ENCODE measurements around the gene CHL1. TPM values are rescaled to one million over a fixed set of nuclear protein-coding genes. Genes with fewer than 3 reads are reported as not detected.

CHL1 gene
- total and polyA plus RNA-seq, 2 experiments from 2014 or later: 1.4 to 1.9 TPM

DNA sequence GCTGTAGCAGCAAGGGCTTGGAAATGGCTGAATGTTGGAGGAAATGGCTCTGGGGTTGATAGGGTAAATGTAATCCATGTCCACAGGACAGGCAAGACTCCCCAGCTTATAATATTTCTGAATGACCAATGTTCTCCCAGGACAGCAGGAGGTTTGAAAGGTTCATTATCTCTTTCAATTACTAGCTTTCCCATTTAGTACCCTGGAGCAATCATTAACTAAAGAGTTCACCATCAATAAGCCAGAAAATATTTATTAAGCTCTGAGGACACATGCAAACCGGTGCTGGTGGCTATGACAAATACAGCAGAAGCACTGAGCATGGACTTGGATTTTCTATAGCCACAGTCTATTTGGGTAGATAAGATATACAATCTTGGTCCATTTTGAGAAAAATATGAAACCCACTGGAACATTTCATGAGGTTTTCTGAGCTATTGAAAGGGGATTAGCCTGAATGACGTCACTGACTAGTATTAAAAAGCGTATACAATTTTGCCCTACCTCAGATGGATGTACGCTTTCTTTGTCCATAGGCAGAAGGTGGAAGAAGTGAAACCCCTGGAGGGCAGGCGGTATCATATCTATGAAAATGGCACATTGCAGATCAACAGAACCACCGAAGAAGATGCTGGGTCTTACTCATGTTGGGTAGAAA is 166.2 kb downstream of the CHL1 start:
- Histone ChIP-seq H3K4me1 (ENCODE audit: insufficient read depth) (no peaks in the 10 kb centered on the region), H3F3A (replicated peaks; ENCODE audit: low read depth) (no peaks in the 10 kb centered on the region), H2AFZ (no peak overlapping the region), H4K20me1 (replicated peaks; ENCODE audit: insufficient read depth) (no peaks in the 10 kb centered on the region), H3K9me2 (ENCODE audit: insufficient read depth) (no peaks in the 10 kb centered on the region), H3K79me2 (replicated peaks; ENCODE audit: insufficient read depth) (no peaks in the 10 kb centered on the region), H3K36me3 (ENCODE audit: insufficient read depth) (no peaks in the 10 kb centered on the region), H3K4me2 (no peak overlapping the region), H3K27ac (ENCODE audit: low read depth) (no peak overlapping the region), H3K4me3 (no peak overlapping the region), H3K27me3 (ENCODE audit: insufficient read depth) (no peaks in the 10 kb centered on the region)
- TF ChIP-seq NANOG (IDR thresholded peaks at IDR 0.05; ENCODE audit: borderline replicate concordance): no peak
- Mint-ChIP-seq H3K27me3 (ENCODE audit: insufficient read depth, low read depth, poor library complexity) (peaks cover 2% of the 10 kb centered on the region), H3K9me3 (peaks cover 87% of the 10 kb centered on the region), H3K4me1 (no peaks in the 10 kb centered on the region), H3K27ac (no peak overlapping the region), H3K4me3 (no peak overlapping the region), H3K36me3 (ENCODE audit: low read depth) (peaks cover 24% of the 10 kb centered on the region; the same call in 2 of the 3 replicates)
- DNase-seq (ENCODE audit: low spot score) (no peak), ATAC-seq (no peak)

DNA sequence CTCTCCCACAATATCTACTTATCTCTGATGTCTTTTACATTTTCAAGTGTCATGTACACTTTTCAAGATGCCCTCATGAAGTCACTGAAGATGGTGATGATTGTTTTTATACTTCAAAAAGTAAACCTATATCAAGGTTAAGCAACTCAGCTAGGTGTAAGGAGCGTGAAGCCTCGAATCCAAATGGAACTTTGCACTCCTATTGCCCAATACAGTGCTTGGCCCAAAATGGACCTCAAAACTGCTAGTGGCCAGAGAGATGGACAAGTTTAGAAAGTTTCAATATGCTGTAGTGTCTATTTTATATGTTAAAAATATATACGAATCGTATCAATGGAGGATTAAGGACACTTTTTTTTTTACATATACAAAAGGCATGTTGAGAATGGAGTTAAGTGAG is 167.7 kb downstream of the CHL1 start:
- Histone ChIP-seq H4K20me1 (replicated peaks; ENCODE audit: insufficient read depth) (no peaks in the 10 kb centered on the region), H3K79me2 (replicated peaks; ENCODE audit: insufficient read depth) (no peaks in the 10 kb centered on the region), H3K27ac (ENCODE audit: low read depth) (no peak overlapping the region), H3F3A (replicated peaks; ENCODE audit: low read depth) (no peaks in the 10 kb centered on the region), H3K9me2 (ENCODE audit: insufficient read depth) (no peaks in the 10 kb centered on the region), H3K4me3 (no peak overlapping the region), H3K36me3 (ENCODE audit: insufficient read depth) (no peaks in the 10 kb centered on the region), H3K4me1 (ENCODE audit: insufficient read depth) (no peaks in the 10 kb centered on the region), H2AFZ (no peak overlapping the region), H3K27me3 (ENCODE audit: insufficient read depth) (no peaks in the 10 kb centered on the region), H3K4me2 (no peak overlapping the region)
- TF ChIP-seq CREB1 (CRISPR knock-in tag; IDR thresholded peaks at IDR 0.05; ENCODE audit: low read depth): no peak
- TF ChIP-seq, protein P1, sequence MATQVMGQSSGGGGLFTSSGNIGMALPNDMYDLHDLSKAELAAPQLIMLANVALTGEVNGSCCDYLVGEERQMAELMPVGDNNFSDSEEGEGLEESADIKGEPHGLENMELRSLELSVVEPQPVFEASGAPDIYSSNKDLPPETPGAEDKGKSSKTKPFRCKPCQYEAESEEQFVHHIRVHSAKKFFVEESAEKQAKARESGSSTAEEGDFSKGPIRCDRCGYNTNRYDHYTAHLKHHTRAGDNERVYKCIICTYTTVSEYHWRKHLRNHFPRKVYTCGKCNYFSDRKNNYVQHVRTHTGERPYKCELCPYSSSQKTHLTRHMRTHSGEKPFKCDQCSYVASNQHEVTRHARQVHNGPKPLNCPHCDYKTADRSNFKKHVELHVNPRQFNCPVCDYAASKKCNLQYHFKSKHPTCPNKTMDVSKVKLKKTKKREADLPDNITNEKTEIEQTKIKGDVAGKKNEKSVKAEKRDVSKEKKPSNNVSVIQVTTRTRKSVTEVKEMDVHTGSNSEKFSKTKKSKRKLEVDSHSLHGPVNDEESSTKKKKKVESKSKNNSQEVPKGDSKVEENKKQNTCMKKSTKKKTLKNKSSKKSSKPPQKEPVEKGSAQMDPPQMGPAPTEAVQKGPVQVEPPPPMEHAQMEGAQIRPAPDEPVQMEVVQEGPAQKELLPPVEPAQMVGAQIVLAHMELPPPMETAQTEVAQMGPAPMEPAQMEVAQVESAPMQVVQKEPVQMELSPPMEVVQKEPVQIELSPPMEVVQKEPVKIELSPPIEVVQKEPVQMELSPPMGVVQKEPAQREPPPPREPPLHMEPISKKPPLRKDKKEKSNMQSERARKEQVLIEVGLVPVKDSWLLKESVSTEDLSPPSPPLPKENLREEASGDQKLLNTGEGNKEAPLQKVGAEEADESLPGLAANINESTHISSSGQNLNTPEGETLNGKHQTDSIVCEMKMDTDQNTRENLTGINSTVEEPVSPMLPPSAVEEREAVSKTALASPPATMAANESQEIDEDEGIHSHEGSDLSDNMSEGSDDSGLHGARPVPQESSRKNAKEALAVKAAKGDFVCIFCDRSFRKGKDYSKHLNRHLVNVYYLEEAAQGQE (IDR thresholded peaks at IDR 0.05; ENCODE audit: unreplicated experiment): no peak
- Mint-ChIP-seq H3K27me3 (ENCODE audit: insufficient read depth, low read depth, poor library complexity) (peaks cover 2% of the 10 kb centered on the region), H3K4me3 (no peak overlapping the region), H3K9me3 (peaks cover 89% of the 10 kb centered on the region), H3K36me3 (ENCODE audit: low read depth) (peaks cover 35% of the 10 kb centered on the region; the same call in 2 of the 3 replicates), H3K27ac (no peak overlapping the region), H3K4me1 (no peaks in the 10 kb centered on the region)
- ATAC-seq (no peak), DNase-seq (ENCODE audit: low spot score) (no peak)

DNA sequence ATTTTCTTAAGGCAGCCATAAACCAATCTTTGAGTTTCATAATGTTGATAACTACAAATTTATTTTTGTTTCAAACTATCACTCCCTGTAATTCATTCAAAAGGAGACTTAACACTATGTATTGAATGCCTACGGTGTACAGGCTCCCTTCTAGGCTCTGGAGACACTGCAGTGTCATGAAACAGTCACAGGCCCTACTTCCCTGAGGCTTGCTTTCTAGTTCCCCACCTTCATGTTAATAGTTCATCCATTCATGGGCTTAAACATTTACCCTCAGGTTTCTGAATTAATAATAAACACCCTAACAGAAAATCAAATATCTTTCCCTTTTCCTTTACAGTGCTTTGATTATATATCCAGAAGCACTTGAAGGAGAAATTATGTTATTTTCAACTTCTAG is 168.7 kb downstream of the CHL1 start:
- Histone ChIP-seq H2AFZ (no peak overlapping the region), H3K4me1 (ENCODE audit: insufficient read depth) (no peaks in the 10 kb centered on the region), H3K79me2 (replicated peaks; ENCODE audit: insufficient read depth) (no peaks in the 10 kb centered on the region), H3K4me2 (no peak overlapping the region), H3F3A (replicated peaks; ENCODE audit: low read depth) (no peaks in the 10 kb centered on the region), H3K27me3 (ENCODE audit: insufficient read depth) (no peaks in the 10 kb centered on the region), H3K36me3 (ENCODE audit: insufficient read depth) (no peaks in the 10 kb centered on the region), H4K20me1 (replicated peaks; ENCODE audit: insufficient read depth) (no peaks in the 10 kb centered on the region), H3K27ac (ENCODE audit: low read depth) (no peak overlapping the region), H3K4me3 (no peak overlapping the region), H3K9me2 (ENCODE audit: insufficient read depth) (no peaks in the 10 kb centered on the region)
- ATAC-seq: no peak
- DNase-seq (ENCODE audit: low spot score): no peak
- Mint-ChIP-seq H3K4me1 (no peaks in the 10 kb centered on the region), H3K27ac (no peak overlapping the region), H3K36me3 (ENCODE audit: low read depth) (peaks cover 37% of the 10 kb centered on the region; the same call in 2 of the 3 replicates), H3K4me3 (no peak overlapping the region), H3K27me3 (ENCODE audit: insufficient read depth, low read depth, poor library complexity) (peaks cover 2% of the 10 kb centered on the region), H3K9me3 (peaks cover 89% of the 10 kb centered on the region)
- TF ChIP-seq STAT1 (IDR thresholded peaks at IDR 0.05; ENCODE audit: unreplicated experiment) (no peak), ZNF114 (CRISPR knock-in tag; IDR thresholded peaks at IDR 0.05) (no peak), EZH2 (IDR thresholded peaks at IDR 0.05; ENCODE audit: low read depth, unreplicated experiment) (no peak), NANOG (IDR thresholded peaks at IDR 0.05; ENCODE audit: borderline replicate concordance) (no peak)
- TF ChIP-seq, protein P2, sequence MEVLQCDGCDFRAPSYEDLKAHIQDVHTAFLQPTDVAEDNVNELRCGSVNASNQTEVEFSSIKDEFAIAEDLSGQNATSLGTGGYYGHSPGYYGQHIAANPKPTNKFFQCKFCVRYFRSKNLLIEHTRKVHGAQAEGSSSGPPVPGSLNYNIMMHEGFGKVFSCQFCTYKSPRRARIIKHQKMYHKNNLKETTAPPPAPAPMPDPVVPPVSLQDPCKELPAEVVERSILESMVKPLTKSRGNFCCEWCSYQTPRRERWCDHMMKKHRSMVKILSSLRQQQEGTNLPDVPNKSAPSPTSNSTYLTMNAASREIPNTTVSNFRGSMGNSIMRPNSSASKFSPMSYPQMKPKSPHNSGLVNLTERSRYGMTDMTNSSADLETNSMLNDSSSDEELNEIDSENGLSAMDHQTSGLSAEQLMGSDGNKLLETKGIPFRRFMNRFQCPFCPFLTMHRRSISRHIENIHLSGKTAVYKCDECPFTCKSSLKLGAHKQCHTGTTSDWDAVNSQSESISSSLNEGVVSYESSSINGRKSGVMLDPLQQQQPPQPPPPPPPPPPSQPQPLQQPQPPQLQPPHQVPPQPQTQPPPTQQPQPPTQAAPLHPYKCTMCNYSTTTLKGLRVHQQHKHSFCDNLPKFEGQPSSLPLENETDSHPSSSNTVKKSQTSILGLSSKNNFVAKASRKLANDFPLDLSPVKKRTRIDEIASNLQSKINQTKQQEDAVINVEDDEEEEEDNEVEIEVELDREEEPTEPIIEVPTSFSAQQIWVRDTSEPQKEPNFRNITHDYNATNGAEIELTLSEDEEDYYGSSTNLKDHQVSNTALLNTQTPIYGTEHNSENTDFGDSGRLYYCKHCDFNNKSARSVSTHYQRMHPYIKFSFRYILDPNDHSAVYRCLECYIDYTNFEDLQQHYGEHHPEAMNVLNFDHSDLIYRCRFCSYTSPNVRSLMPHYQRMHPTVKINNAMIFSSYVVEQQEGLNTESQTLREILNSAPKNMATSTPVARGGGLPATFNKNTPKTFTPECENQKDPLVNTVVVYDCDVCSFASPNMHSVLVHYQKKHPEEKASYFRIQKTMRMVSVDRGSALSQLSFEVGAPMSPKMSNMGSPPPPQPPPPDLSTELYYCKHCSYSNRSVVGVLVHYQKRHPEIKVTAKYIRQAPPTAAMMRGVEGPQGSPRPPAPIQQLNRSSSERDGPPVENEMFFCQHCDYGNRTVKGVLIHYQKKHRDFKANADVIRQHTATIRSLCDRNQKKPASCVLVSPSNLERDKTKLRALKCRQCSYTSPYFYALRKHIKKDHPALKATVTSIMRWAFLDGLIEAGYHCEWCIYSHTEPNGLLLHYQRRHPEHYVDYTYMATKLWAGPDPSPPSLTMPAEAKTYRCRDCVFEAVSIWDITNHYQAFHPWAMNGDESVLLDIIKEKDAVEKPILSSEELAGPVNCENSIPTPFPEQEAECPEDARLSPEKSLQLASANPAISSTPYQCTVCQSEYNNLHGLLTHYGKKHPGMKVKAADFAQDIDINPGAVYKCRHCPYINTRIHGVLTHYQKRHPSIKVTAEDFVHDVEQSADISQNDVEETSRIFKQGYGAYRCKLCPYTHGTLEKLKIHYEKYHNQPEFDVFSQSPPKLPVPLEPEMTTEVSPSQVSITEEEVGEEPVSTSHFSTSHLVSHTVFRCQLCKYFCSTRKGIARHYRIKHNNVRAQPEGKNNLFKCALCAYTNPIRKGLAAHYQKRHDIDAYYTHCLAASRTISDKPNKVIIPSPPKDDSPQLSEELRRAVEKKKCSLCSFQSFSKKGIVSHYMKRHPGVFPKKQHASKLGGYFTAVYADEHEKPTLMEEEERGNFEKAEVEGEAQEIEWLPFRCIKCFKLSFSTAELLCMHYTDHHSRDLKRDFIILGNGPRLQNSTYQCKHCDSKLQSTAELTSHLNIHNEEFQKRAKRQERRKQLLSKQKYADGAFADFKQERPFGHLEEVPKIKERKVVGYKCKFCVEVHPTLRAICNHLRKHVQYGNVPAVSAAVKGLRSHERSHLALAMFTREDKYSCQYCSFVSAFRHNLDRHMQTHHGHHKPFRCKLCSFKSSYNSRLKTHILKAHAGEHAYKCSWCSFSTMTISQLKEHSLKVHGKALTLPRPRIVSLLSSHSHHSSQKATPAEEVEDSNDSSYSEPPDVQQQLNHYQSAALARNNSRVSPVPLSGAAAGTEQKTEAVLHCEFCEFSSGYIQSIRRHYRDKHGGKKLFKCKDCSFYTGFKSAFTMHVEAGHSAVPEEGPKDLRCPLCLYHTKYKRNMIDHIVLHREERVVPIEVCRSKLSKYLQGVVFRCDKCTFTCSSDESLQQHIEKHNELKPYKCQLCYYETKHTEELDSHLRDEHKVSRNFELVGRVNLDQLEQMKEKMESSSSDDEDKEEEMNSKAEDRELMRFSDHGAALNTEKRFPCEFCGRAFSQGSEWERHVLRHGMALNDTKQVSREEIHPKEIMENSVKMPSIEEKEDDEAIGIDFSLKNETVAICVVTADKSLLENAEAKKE (CRISPR knock-in tag; IDR thresholded peaks at IDR 0.05): no peak
